ENCODE results near the gene RASA1.
"Not testable (repeated sequence)": the region's sequence is repeated elsewhere in the genome, so short reads cannot be mapped to it uniquely, and the experiment has no call there.

RASA1 gene

GRCh38 chr5:87300744-87301143 is 33.1 kb downstream of the RASA1 start:
- no peak overlapping the region for H3K27ac ChIP-seq (ENCODE audit: low read length)
- peaks cover 18% of the 10 kb centered on the region; the same call in 1 of the 2 replicates for H4K20me1 ChIP-seq (ENCODE audit: insufficient read depth, low read length)
- TF ChIP-seq CTCF (IDR thresholded peaks at IDR 0.05; ENCODE audit: borderline replicate concordance, extremely low read depth, low read length, poor library complexity, severe bottlenecking) (no peak), EZH2 (IDR thresholded peaks at IDR 0.05; ENCODE audit: borderline replicate concordance, low read depth, low read length, severe bottlenecking) (no peak)
- H3K9me3 ChIP-seq (ENCODE audit: insufficient read depth, low read length, severe bottlenecking), result no peaks in the 10 kb centered on the region
- no peak overlapping the region for H3K4me3 ChIP-seq (ENCODE audit: low read depth in 1 of 2, low read length in 2 of 2)
- H3K9ac ChIP-seq (ENCODE audit: low read depth, low read length), result no peak overlapping the region
- H3K4me1 ChIP-seq (ENCODE audit: insufficient read depth, low read length), result peaks cover 13% of the 10 kb centered on the region
- no peak overlapping the region for H2AFZ ChIP-seq (ENCODE audit: low read depth, low read length)
- peaks cover 56% of the 10 kb centered on the region for H3K79me2 ChIP-seq (ENCODE audit: insufficient read depth, low read length)
- DNase-seq (no peak), ATAC-seq (ENCODE audit: insufficient read depth, low read depth) (peak; percentile 35; the same call in 1 of the 3 replicates)
- no peak overlapping the region for H3K4me2 ChIP-seq (ENCODE audit: insufficient read depth, low read length)
- peaks cover 20% of the 10 kb centered on the region for H3K36me3 ChIP-seq (ENCODE audit: insufficient read depth, low read length)
- H3K27me3 ChIP-seq (ENCODE audit: insufficient read depth, low read length, poor library complexity), result no peaks in the 10 kb centered on the region

DNA sequence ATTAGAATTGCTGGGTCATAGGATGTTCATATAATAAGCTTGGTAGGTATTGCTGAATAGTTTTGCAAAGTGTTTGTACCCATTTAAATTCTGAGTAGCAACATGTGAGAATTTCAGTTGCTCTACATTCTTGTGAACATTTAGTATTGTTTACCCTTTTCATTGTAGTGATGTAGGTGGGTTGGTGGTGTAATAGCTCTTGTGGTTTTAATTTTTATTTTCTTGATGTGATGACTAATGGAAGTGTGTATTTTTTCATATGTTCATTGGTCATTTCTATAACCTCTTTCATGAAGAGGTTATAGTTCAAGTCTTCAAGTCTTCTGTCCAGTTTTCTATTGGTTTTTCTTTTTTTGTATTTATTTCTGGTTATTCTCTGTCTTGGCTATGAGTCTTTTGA is 34.4 kb downstream of the RASA1 start:
- peaks cover 13% of the 10 kb centered on the region for H3K4me1 ChIP-seq (ENCODE audit: insufficient read depth, low read length)
- H3K36me3 ChIP-seq (ENCODE audit: insufficient read depth, low read length), result peaks cover 21% of the 10 kb centered on the region
- H3K9me3 ChIP-seq (ENCODE audit: insufficient read depth, low read length, severe bottlenecking), result no peaks in the 10 kb centered on the region
- H2AFZ ChIP-seq (ENCODE audit: low read depth, low read length), result no peak overlapping the region
- peaks cover 44% of the 10 kb centered on the region for H3K79me2 ChIP-seq (ENCODE audit: insufficient read depth, low read length)
- H3K4me2 ChIP-seq (ENCODE audit: insufficient read depth, low read length), result no peak overlapping the region
- H4K20me1 ChIP-seq (ENCODE audit: insufficient read depth, low read length), result peaks cover 18% of the 10 kb centered on the region; the same call in 1 of the 2 replicates
- no peak for TF ChIP-seq EZH2 (IDR thresholded peaks at IDR 0.05; ENCODE audit: borderline replicate concordance, low read depth, low read length, severe bottlenecking)
- DNase-seq (no peak), ATAC-seq (ENCODE audit: insufficient read depth, low read depth) (no peak)
- H3K4me3 ChIP-seq (ENCODE audit: low read depth in 1 of 2, low read length in 2 of 2), result no peak overlapping the region
- no peak overlapping the region for H3K27ac ChIP-seq (ENCODE audit: low read length)
- no peaks in the 10 kb centered on the region for H3K27me3 ChIP-seq (ENCODE audit: insufficient read depth, low read length, poor library complexity)
- H3K9ac ChIP-seq (ENCODE audit: low read depth, low read length), result no peak overlapping the region

GRCh38 chr5:87303324-87303723 is 35.6 kb downstream of the RASA1 start:
- H3K4me3 ChIP-seq (ENCODE audit: low read depth in 1 of 2, low read length in 2 of 2), result no peak overlapping the region
- no peaks in the 10 kb centered on the region for H3K9me3 ChIP-seq (ENCODE audit: insufficient read depth, low read length, severe bottlenecking)
- no peak for TF ChIP-seq CTCF (IDR thresholded peaks at IDR 0.05; ENCODE audit: borderline replicate concordance, extremely low read depth, low read length, poor library complexity, severe bottlenecking)
- TF ChIP-seq EZH2 (IDR thresholded peaks at IDR 0.05; ENCODE audit: borderline replicate concordance, low read depth, low read length, severe bottlenecking), result no peak
- H4K20me1 ChIP-seq (ENCODE audit: insufficient read depth, low read length), result peaks cover 12% of the 10 kb centered on the region; the same call in 1 of the 2 replicates
- H3K79me2 ChIP-seq (ENCODE audit: insufficient read depth, low read length), result peaks cover 40% of the 10 kb centered on the region
- no peak overlapping the region for H3K9ac ChIP-seq (ENCODE audit: low read depth, low read length)
- no peak overlapping the region for H3K4me2 ChIP-seq (ENCODE audit: insufficient read depth, low read length)
- peaks cover under 1% of the 10 kb centered on the region; the same call in 1 of the 2 replicates for H3K4me1 ChIP-seq (ENCODE audit: insufficient read depth, low read length)
- H2AFZ ChIP-seq (ENCODE audit: low read depth, low read length), result no peak overlapping the region
- ATAC-seq (ENCODE audit: insufficient read depth, low read depth) (no peak), DNase-seq (no peak)
- peaks cover 21% of the 10 kb centered on the region for H3K36me3 ChIP-seq (ENCODE audit: insufficient read depth, low read length)
- no peak overlapping the region for H3K27ac ChIP-seq (ENCODE audit: low read length)
- H3K27me3 ChIP-seq (ENCODE audit: insufficient read depth, low read length, poor library complexity), result no peaks in the 10 kb centered on the region

DNA sequence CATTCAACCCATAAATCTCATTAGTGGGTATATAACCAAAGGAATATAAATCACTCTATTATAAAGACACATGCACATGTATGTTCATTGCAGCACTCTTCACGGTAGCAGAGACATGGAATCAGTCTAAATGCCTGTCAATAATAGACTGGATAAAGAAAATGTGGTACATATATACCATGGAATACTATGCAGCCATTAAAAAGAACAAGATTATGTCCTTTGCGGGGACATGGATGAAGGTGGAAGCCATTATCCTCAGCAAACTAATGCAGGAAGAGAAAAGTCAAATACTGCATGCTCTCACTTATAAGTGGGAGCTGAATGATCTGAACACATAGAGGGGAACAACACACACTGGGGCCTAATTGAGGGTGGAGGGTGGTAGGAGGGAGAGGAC is 38.4 kb downstream of the RASA1 start:
- not testable (repeated sequence) for DNase-seq; H4K20me1 ChIP-seq (ENCODE audit: insufficient read depth, low read length); ATAC-seq (ENCODE audit: insufficient read depth, low read depth); H3K9me3 ChIP-seq (ENCODE audit: insufficient read depth, low read length, severe bottlenecking); H3K27me3 ChIP-seq (ENCODE audit: insufficient read depth, low read length, poor library complexity); H3K4me2 ChIP-seq (ENCODE audit: insufficient read depth, low read length); H3K4me3 ChIP-seq (ENCODE audit: low read depth in 1 of 2, low read length in 2 of 2); H2AFZ ChIP-seq (ENCODE audit: low read depth, low read length); H3K27ac ChIP-seq (ENCODE audit: low read length); H3K4me1 ChIP-seq (ENCODE audit: insufficient read depth, low read length); H3K9ac ChIP-seq (ENCODE audit: low read depth, low read length)
- Histone ChIP-seq H3K79me2 (ENCODE audit: insufficient read depth, low read length) (peaks cover 24% of the 10 kb centered on the region; the same call in 1 of the 2 replicates), H3K36me3 (ENCODE audit: insufficient read depth, low read length) (peaks cover 21% of the 10 kb centered on the region)
